Hepatocyte (in vitro differentiated cells): ENCODE measurements around the gene SLC17A5.

ENCODE experiments used
- EZH2phosphoT487 ChIP-seq: fragments of 200-600 bp; sonication (generic); IDR thresholded peaks from one replicate; pipeline ENCODE4 v1.6.1; 2018; ENCODE audit warnings: antibody characterized with exemption, mild to moderate bottlenecking, low read depth, moderate library complexity; ENCODE audit not compliant: unreplicated experiment, severe bottlenecking
- TF ChIP-seq, protein P1 (sequence below): fragments of 200-600 bp; sonication (generic); IDR thresholded peaks from 2 replicates; pipeline ENCODE4 v1.5.1; 2016; ENCODE audit warnings: antibody characterized with exemption, mild to moderate bottlenecking; ENCODE audit not compliant: poor library complexity

DNA sequence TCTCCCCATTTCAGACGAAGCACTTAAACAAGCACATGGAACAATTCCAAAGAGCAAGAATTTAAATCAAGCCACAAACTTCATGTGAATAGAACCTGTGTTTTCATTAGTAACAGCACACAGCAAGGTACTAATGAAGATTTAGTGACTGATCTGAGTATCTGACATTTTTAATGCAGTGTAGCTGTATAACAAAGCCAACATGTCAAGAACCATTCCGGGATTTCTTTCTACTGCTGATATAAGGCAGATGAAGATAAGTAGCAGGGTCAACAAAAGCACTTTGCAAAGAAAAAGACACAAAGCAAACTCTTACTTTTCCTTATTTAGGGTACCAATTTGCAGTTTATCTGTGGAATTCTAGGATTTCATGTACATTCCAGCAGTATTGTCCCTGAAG, 11.3 kb downstream of the SLC17A5 start:
- TF ChIP-seq, protein P1, sequence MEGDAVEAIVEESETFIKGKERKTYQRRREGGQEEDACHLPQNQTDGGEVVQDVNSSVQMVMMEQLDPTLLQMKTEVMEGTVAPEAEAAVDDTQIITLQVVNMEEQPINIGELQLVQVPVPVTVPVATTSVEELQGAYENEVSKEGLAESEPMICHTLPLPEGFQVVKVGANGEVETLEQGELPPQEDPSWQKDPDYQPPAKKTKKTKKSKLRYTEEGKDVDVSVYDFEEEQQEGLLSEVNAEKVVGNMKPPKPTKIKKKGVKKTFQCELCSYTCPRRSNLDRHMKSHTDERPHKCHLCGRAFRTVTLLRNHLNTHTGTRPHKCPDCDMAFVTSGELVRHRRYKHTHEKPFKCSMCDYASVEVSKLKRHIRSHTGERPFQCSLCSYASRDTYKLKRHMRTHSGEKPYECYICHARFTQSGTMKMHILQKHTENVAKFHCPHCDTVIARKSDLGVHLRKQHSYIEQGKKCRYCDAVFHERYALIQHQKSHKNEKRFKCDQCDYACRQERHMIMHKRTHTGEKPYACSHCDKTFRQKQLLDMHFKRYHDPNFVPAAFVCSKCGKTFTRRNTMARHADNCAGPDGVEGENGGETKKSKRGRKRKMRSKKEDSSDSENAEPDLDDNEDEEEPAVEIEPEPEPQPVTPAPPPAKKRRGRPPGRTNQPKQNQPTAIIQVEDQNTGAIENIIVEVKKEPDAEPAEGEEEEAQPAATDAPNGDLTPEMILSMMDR: no peak
- TF ChIP-seq EZH2phosphoT487: no peak
